ENCODE results near the gene AUTS2.
"Not testable (repeated sequence)": the region's sequence is repeated elsewhere in the genome, so short reads cannot be mapped to it uniquely, and the experiment has no call there.

Gene AUTS2

DNA sequence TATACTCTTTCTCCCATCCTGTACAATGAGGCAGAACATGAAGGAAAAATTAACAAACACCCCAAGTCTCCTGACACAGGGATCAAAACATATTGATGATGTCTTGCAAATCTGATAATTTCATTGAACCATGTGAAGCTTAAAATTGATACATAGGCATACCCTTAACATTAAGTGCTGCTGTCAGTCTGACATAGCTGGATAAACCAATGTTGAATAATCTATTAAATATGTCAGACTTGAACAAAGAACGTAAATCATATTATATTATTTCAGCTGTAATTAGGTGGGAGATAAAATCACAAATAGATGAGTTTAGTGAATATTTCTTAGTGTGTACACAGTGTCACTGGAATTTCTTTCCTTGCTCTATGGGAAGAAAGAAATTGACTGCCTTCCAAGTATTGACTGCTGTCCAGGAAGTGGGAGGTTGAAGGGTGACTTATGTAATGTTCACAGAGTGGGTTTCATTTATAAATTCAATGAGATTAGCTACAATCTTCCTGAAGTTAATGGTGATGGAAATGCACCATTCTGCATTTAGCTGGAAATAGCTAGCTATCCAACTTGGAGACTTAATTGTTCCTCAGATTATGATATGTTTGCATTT, 170.8 kb downstream of the AUTS2 start:
- no peak overlapping the region for H3K9ac ChIP-seq (ENCODE audit: low read length)
- no peaks in the 10 kb centered on the region for H3K27me3 ChIP-seq (ENCODE audit: control insufficient read depth, insufficient read depth, low read length)
- H3K27ac ChIP-seq (ENCODE audit: low read depth, low read length), result no peak overlapping the region
- peaks cover 2% of the 10 kb centered on the region for H3K4me1 ChIP-seq (ENCODE audit: control insufficient read depth, insufficient read depth, low read length)
- no peak overlapping the region for H3K4me3 ChIP-seq (ENCODE audit: low read length)
- H3K36me3 ChIP-seq (ENCODE audit: control insufficient read depth, insufficient read depth, low read length), result no peaks in the 10 kb centered on the region

DNA sequence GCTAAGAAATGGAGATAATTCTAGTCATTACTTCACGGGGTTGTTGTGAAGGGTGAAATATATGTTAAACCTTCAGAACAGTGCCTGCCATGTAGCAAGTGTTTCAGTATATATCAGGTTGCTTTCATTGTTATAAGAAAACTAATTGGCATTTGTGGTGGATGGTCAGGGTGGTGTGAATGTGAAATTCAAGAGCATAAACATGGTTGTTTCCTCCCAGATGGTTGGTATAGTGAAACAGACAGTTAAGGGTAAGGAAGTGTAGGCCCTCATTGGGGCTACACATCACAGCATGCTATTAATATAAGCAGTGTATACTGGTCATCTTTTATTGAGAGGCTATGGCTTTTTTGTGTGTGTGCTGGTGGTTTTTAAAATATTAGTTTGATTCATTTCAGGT, 171.6 kb downstream of the AUTS2 start:
- H3K27ac ChIP-seq (ENCODE audit: low read depth, low read length), result no peak overlapping the region
- peaks cover 2% of the 10 kb centered on the region for H3K4me1 ChIP-seq (ENCODE audit: control insufficient read depth, insufficient read depth, low read length)
- H3K27me3 ChIP-seq (ENCODE audit: control insufficient read depth, insufficient read depth, low read length), result no peaks in the 10 kb centered on the region
- H3K9ac ChIP-seq (ENCODE audit: low read length), result no peak overlapping the region
- no peak overlapping the region for H3K4me3 ChIP-seq (ENCODE audit: low read length)
- no peaks in the 10 kb centered on the region for H3K36me3 ChIP-seq (ENCODE audit: control insufficient read depth, insufficient read depth, low read length)

DNA sequence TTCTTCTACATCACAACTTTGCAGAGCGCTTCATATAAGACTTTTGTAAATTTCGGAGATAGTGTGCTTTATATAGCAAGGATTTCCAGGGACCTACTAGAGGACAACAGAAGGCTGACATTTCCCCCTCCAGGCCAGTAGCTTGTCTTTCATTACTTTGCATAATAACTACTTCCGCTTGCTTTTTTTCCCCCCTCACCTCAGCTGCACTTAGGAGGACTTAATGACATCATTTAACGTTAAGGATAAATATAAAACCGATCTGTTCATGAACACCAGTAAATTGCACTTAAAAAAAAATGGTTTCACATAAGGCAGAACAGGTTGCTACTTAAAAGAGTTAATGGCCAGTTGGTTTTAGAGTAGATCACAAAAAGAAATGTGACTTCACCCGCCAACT, 172.3 kb downstream of the AUTS2 start:
- H3K4me1 ChIP-seq (ENCODE audit: control insufficient read depth, insufficient read depth, low read length), result peaks cover 2% of the 10 kb centered on the region
- no peak overlapping the region for H3K4me3 ChIP-seq (ENCODE audit: low read length)
- no peak overlapping the region for H3K27ac ChIP-seq (ENCODE audit: low read depth, low read length)
- H3K36me3 ChIP-seq (ENCODE audit: control insufficient read depth, insufficient read depth, low read length), result no peaks in the 10 kb centered on the region
- no peaks in the 10 kb centered on the region for H3K27me3 ChIP-seq (ENCODE audit: control insufficient read depth, insufficient read depth, low read length)
- no peak overlapping the region for H3K9ac ChIP-seq (ENCODE audit: low read length)

DNA sequence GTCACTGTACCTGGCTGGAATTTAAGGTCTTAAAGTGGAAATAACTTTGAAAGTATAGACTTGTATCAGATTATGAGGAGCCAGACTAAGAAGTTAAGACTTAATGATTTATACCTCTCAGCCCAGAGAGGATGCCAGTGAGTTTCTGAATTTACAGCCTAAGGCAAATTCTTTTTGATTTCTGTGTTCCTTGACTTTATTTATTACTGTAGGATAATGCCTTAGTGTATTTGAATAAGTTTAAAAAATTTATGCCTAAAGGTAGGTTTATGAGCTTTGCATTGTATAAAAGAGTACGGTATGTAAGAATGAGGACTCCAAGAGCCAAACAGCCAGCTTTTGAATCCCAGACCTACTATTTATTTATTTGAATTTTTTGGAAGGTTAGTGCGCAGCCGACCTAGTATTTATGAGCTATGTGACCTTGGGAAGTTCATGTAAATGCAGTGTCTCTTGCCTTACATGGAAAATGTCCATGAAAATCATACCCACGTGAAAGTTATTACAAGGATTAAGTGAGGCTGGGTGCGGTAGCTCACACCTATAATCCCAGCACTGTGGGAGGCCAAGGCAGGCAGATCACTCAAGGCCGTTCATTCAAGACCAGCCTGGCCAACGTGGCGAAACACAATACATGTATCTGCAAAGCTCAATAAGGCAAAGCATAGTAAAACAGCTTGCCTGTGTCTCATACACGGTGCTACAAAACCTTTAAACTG, 174.6 kb downstream of the AUTS2 start:
- no peaks in the 10 kb centered on the region for H3K36me3 ChIP-seq (ENCODE audit: control insufficient read depth, insufficient read depth, low read length)
- peak overlapping the region; percentile 46 for H3K27ac ChIP-seq (ENCODE audit: low read depth, low read length)
- H3K4me3 ChIP-seq (ENCODE audit: low read length), result no peak overlapping the region
- no peaks in the 10 kb centered on the region for H3K27me3 ChIP-seq (ENCODE audit: control insufficient read depth, insufficient read depth, low read length)
- no peak overlapping the region for H3K9ac ChIP-seq (ENCODE audit: low read length)
- H3K4me1 ChIP-seq (ENCODE audit: control insufficient read depth, insufficient read depth, low read length), result peaks cover 2% of the 10 kb centered on the region

DNA sequence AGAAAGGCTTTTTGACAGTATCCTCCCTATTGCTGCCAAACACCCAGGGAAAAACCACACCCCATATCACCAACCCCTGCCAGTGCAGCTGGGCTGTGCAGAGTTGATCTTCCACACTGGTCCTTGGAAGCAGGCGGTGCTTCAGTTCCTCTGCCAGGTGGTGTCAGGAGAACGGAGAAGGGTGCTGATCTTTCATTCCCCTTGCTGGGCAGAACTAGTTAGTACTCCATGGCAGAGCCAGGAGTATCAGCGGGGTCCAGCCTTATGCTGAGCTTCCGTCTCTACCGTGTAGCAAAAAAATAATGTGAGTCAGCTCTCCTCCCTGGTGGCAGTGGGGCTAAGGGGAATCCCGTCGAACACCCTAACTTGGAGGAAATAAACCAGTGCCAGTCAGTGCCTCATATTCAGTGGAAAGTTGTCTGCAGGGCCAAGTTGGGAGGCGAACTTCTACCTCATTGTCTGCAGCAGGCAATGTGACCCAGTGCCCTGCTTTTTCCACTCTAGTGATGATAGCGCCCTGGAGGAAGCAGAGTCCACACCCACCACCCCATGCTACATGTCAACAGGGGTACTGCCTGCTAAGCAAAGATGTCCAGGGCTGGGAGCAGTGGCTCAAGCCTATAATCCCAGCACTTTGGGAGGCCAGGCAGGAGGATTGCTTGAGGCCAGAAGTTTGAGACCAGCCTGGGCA, 175.4 kb downstream of the AUTS2 start:
- Histone ChIP-seq H3K27me3 (ENCODE audit: control insufficient read depth, insufficient read depth, low read length) (no peaks in the 10 kb centered on the region), H3K4me1 (ENCODE audit: control insufficient read depth, insufficient read depth, low read length) (peaks cover 2% of the 10 kb centered on the region), H3K36me3 (ENCODE audit: control insufficient read depth, insufficient read depth, low read length) (no peaks in the 10 kb centered on the region), H3K27ac (ENCODE audit: low read depth, low read length) (peak overlapping the region; percentile 46), H3K9ac (ENCODE audit: low read length) (no peak overlapping the region), H3K4me3 (ENCODE audit: low read length) (no peak overlapping the region)

DNA sequence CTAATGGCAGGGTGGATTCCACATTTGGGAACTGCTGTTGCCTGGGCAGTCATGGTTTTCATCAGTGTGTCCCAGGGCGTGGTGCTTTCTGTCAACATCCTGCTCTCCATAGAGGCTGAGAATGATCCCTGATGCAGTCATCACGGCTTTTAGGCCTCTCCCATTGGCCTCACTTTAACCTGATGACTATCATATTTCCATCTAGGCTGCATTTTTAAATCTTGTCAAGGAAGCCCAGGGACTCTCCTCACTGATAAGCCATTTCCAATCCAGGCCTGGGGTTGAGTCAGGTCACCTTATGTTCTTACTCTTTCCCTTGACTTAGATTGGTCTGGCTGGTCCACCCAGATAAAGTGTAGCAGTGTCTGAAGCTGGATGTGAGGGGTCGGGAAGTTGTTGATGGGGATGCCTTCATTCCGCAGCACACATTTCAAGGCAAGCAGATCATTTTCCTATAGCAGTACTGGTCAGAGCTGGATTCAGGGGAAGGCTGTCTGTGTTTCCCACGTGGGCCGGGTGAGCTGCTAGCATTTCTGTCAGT, 177.0 kb downstream of the AUTS2 start:
- Histone ChIP-seq H3K36me3 (ENCODE audit: control insufficient read depth, insufficient read depth, low read length) (no peaks in the 10 kb centered on the region), H3K4me1 (ENCODE audit: control insufficient read depth, insufficient read depth, low read length) (peaks cover 2% of the 10 kb centered on the region), H3K27ac (ENCODE audit: low read depth, low read length) (no peak overlapping the region), H3K9ac (ENCODE audit: low read length) (no peak overlapping the region), H3K4me3 (ENCODE audit: low read length) (no peak overlapping the region), H3K27me3 (ENCODE audit: control insufficient read depth, insufficient read depth, low read length) (no peaks in the 10 kb centered on the region)

DNA sequence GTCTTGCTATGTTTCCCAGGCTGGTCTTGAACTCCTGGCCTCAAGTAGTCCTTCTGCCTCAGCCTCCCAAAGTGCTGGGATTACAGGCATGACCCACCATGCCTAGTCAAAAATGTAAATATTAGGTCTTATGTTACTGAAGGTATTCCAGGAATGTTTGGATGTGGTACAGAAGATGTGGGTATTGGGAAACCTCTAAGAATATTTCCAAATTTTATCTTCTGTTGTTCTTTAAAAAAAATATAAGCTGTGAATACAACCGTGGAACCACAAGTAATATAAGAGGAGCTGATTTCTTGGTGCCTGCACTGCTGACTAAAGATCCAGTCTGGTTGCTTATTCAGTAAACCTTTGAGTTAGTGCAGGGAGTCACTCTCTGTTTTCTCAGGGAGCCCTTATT, 178.3 kb downstream of the AUTS2 start:
- no peaks in the 10 kb centered on the region for H3K36me3 ChIP-seq (ENCODE audit: control insufficient read depth, insufficient read depth, low read length)

DNA sequence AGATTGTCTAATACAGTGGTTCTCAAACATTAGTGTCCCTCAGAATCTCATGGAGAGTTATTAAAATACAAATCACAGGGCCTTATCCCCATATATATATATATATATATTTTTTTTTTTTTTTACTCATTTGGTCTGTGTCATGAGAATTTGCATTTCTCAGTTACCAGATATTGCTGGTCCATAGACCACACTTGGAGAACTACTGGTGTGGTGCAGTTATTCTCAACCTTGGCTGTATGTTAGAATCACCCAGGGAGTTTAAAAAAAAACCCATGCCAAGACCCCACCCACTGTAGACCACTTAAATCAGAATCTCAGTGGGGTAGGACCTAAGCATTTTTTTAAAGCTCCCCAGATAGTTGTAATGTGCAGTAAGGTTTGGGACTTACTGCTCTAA, 179.9 kb downstream of the AUTS2 start:
- Histone ChIP-seq H3K4me1 (ENCODE audit: control insufficient read depth, insufficient read depth, low read length) (peaks cover 15% of the 10 kb centered on the region), H3K27me3 (ENCODE audit: control insufficient read depth, insufficient read depth, low read length) (no peaks in the 10 kb centered on the region), H3K9ac (ENCODE audit: low read length) (no peak overlapping the region), H3K4me3 (ENCODE audit: low read length) (no peak overlapping the region), H3K36me3 (ENCODE audit: control insufficient read depth, insufficient read depth, low read length) (no peaks in the 10 kb centered on the region), H3K27ac (ENCODE audit: low read depth, low read length) (no peak overlapping the region)

More for the DNA sequence above, 178.3 kb downstream of the AUTS2 start:
- no peak overlapping the region for H3K27ac ChIP-seq (ENCODE audit: low read depth, low read length)
- no peaks in the 10 kb centered on the region for H3K27me3 ChIP-seq (ENCODE audit: control insufficient read depth, insufficient read depth, low read length)
- H3K9ac ChIP-seq (ENCODE audit: low read length), result no peak overlapping the region
- H3K4me3 ChIP-seq (ENCODE audit: low read length), result no peak overlapping the region
- peaks cover 4% of the 10 kb centered on the region for H3K4me1 ChIP-seq (ENCODE audit: control insufficient read depth, insufficient read depth, low read length)

DNA sequence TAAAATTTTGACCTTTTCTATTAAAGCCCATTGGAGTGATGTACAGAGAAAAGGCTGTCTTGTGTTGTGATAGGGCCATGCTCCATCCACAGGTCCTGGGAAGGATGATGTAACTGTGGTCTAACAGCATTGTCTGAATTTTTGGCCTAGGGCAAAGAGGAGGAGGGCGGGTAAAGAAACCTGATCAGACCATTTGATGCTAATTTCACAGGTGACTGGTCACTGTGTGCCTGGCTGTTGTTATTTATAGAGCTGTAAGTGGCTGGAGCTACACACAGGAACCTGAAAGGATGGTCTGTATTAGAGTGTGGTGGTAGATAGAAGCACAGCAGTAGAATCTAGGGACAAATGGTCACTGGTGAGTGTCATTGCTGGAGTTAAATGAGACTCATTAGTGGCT, 182.1 kb downstream of the AUTS2 start:
- no peak overlapping the region for H3K4me3 ChIP-seq (ENCODE audit: low read length)
- peaks cover 23% of the 10 kb centered on the region for H3K4me1 ChIP-seq (ENCODE audit: control insufficient read depth, insufficient read depth, low read length)
- H3K27ac ChIP-seq (ENCODE audit: low read depth, low read length), result no peak overlapping the region
- H3K9ac ChIP-seq (ENCODE audit: low read length), result no peak overlapping the region
- no peaks in the 10 kb centered on the region for H3K36me3 ChIP-seq (ENCODE audit: control insufficient read depth, insufficient read depth, low read length)
- H3K27me3 ChIP-seq (ENCODE audit: control insufficient read depth, insufficient read depth, low read length), result no peaks in the 10 kb centered on the region

DNA sequence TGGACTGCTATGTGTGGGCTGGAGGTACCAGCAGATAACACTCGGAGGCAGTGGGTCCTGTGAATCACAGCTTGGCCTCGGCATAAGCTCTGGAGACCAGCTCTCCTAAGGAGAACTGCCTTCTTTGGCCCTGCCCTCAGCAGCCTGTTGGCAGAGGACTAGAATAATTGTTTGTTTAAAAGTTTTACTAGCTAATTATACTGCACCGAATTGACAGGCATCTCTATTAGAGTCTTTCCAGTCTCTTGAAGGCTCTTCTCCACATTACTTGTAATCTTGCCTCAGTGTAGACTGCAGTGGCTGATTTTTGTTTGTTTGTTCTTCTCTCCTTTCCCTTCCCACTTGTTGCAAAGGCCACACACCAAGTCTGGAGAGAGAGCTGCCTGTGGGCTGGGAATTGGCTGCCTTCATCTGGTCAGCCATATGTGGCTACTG, 183.2 kb downstream of the AUTS2 start:
- H3K36me3 ChIP-seq (ENCODE audit: control insufficient read depth, insufficient read depth, low read length), result no peaks in the 10 kb centered on the region
- H3K4me1 ChIP-seq (ENCODE audit: control insufficient read depth, insufficient read depth, low read length), result peaks cover 23% of the 10 kb centered on the region
- H3K4me3 ChIP-seq (ENCODE audit: low read length), result no peak overlapping the region
- H3K27me3 ChIP-seq (ENCODE audit: control insufficient read depth, insufficient read depth, low read length), result no peaks in the 10 kb centered on the region
- no peak overlapping the region for H3K9ac ChIP-seq (ENCODE audit: low read length)
- H3K27ac ChIP-seq (ENCODE audit: low read depth, low read length), result peak overlapping the region; percentile 65

DNA sequence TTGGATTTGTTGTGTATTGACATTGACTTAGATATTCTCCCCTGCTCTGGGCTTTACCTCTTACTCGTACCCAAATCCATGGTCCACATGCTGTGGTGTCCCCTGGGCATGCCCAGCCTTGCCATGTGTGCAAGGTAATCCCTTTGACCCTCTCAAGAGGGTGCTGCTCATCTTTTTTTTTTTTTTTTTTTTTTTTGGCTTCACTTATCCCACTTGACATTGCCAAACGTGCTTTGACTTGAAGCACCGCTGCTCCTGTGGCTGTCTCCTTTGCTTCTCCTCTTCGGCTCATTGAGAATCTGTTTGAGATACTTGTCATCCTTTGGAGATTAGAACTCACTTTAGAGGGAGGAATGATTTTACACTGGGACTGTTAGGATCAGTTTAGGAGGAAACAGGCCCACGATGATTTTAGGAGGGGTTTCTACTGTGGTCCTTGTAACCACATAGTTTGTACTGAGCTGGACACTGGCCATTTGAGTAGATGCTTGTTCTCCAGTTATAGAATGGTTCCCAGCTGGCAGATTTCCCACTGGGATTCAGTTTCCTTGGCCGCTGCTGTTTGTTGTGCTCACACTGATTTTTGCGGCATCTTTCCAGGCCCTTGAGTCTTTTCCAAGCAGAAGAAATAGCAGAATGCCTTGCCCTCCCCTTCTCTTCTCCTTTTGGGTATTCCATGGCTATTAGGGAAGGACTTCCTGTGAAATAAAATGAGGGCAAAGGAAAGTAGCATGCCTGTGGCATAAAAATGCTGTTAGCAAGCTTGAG, 184.8 kb downstream of the AUTS2 start:
- Histone ChIP-seq H3K4me1 (ENCODE audit: control insufficient read depth, insufficient read depth, low read length) (peaks cover 23% of the 10 kb centered on the region), H3K4me3 (ENCODE audit: low read length) (no peak overlapping the region), H3K27me3 (ENCODE audit: control insufficient read depth, insufficient read depth, low read length) (no peaks in the 10 kb centered on the region), H3K36me3 (ENCODE audit: control insufficient read depth, insufficient read depth, low read length) (no peaks in the 10 kb centered on the region), H3K9ac (ENCODE audit: low read length) (no peak overlapping the region), H3K27ac (ENCODE audit: low read depth, low read length) (peak overlapping the region; percentile 8)

DNA sequence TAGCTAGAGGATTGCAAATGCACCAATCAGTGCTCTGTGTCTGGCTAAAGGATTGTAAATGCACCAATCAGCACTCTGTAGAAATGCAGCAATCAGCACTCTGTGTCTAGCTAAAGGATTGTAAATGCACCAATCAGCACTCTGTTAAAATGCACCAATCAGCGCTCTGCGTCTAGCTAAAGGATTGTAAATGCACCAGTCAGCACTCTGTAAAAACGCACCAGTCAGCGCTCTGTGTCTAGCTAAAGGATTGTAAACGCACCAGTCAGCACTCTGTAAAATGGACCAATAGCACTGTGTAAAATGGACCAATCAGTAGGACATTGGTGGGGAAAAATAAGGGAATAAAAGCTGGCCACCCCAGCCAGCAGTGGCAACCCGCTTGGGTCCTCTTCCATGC, 187.9 kb downstream of the AUTS2 start:
- H3K4me3 ChIP-seq (ENCODE audit: low read length); H3K9ac ChIP-seq (ENCODE audit: low read length); H3K27me3 ChIP-seq (ENCODE audit: control insufficient read depth, insufficient read depth, low read length); H3K36me3 ChIP-seq (ENCODE audit: control insufficient read depth, insufficient read depth, low read length); H3K27ac ChIP-seq (ENCODE audit: low read depth, low read length): not testable (repeated sequence)
- H3K4me1 ChIP-seq (ENCODE audit: control insufficient read depth, insufficient read depth, low read length), result peaks cover 23% of the 10 kb centered on the region

Data from rectal smooth muscle tissue (tissue), 1 donor.